ENCODE results near the gene TLE7.
A peak's percentile ranks its signal among the peaks of the same experiment; 100 is the strongest.

The TLE7 gene

DNA sequence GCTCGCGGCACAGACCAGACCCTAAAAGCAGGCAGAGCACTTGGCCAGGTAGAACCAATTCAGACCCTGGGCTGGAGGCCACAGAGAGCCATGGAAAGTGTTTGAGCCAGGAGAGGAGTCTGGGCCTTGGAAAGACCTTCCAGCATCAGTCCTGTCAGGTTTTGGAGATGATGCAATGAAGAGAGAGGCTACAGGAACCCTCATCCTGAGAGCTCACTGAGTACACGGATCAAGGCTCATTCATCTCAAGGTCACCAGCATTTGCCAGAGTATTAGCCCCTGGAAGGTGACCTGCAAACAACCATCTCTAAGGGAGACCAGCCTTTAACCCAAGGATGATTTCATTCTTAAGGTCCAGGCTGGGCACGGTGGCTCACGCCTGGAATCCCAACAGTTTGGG, 27.8 kb downstream of the TLE7 start:
- Histone ChIP-seq H2AFZ (ENCODE audit: low read depth, low read length) (no peak overlapping the region), H3K27ac (ENCODE audit: low read length) (no peak overlapping the region), H3K79me2 (ENCODE audit: insufficient read depth, low read length) (no peaks in the 10 kb centered on the region), H4K20me1 (ENCODE audit: insufficient read depth, low read length) (peaks cover 3% of the 10 kb centered on the region; the same call in 1 of the 2 replicates), H3K4me3 (ENCODE audit: low read depth in 1 of 2, low read length in 2 of 2) (no peak overlapping the region), H3K36me3 (ENCODE audit: insufficient read depth, low read length) (no peaks in the 10 kb centered on the region), H3K9ac (ENCODE audit: low read depth, low read length) (no peak overlapping the region), H3K27me3 (ENCODE audit: insufficient read depth, low read length, poor library complexity) (no peaks in the 10 kb centered on the region), H3K4me1 (ENCODE audit: insufficient read depth, low read length) (no peaks in the 10 kb centered on the region), H3K4me2 (ENCODE audit: insufficient read depth, low read length) (no peak overlapping the region), H3K9me3 (ENCODE audit: insufficient read depth, low read length, severe bottlenecking) (no peaks in the 10 kb centered on the region)
- ATAC-seq (ENCODE audit: insufficient read depth, low read depth) (no peak), DNase-seq (no peak)
- TF ChIP-seq CTCF (IDR thresholded peaks at IDR 0.05; ENCODE audit: borderline replicate concordance, extremely low read depth, low read length, poor library complexity, severe bottlenecking) = no peak
- no peak for TF ChIP-seq EZH2 (IDR thresholded peaks at IDR 0.05; ENCODE audit: borderline replicate concordance, low read depth, low read length, severe bottlenecking)

- peaks cover 3% of the 10 kb centered on the region; the same call in 1 of the 2 replicates for H4K20me1 ChIP-seq (ENCODE audit: insufficient read depth, low read length)
- no peaks in the 10 kb centered on the region for H3K79me2 ChIP-seq (ENCODE audit: insufficient read depth, low read length)
- H3K4me1 ChIP-seq (ENCODE audit: insufficient read depth, low read length) = no peaks in the 10 kb centered on the region
- H3K4me2 ChIP-seq (ENCODE audit: insufficient read depth, low read length) = no peak overlapping the region
- no peak overlapping the region for H3K4me3 ChIP-seq (ENCODE audit: low read depth in 1 of 2, low read length in 2 of 2)
- ATAC-seq (ENCODE audit: insufficient read depth, low read depth) (no peak), DNase-seq (no peak)
- no peak overlapping the region for H3K9ac ChIP-seq (ENCODE audit: low read depth, low read length)
- H3K27ac ChIP-seq (ENCODE audit: low read length) = no peak overlapping the region
- no peaks in the 10 kb centered on the region for H3K9me3 ChIP-seq (ENCODE audit: insufficient read depth, low read length, severe bottlenecking)
- no peak overlapping the region for H2AFZ ChIP-seq (ENCODE audit: low read depth, low read length)
- peaks cover 3% of the 10 kb centered on the region for H3K27me3 ChIP-seq (ENCODE audit: insufficient read depth, low read length, poor library complexity)
- TF ChIP-seq CTCF (IDR thresholded peaks at IDR 0.05; ENCODE audit: borderline replicate concordance, extremely low read depth, low read length, poor library complexity, severe bottlenecking) (no peak), EZH2 (IDR thresholded peaks at IDR 0.05; ENCODE audit: borderline replicate concordance, low read depth, low read length, severe bottlenecking) (no peak)
- no peaks in the 10 kb centered on the region for H3K36me3 ChIP-seq (ENCODE audit: insufficient read depth, low read length)
Measured at GRCh38 chr16:71413341-71413740, 28.5 kb downstream of the TLE7 start.

DNA sequence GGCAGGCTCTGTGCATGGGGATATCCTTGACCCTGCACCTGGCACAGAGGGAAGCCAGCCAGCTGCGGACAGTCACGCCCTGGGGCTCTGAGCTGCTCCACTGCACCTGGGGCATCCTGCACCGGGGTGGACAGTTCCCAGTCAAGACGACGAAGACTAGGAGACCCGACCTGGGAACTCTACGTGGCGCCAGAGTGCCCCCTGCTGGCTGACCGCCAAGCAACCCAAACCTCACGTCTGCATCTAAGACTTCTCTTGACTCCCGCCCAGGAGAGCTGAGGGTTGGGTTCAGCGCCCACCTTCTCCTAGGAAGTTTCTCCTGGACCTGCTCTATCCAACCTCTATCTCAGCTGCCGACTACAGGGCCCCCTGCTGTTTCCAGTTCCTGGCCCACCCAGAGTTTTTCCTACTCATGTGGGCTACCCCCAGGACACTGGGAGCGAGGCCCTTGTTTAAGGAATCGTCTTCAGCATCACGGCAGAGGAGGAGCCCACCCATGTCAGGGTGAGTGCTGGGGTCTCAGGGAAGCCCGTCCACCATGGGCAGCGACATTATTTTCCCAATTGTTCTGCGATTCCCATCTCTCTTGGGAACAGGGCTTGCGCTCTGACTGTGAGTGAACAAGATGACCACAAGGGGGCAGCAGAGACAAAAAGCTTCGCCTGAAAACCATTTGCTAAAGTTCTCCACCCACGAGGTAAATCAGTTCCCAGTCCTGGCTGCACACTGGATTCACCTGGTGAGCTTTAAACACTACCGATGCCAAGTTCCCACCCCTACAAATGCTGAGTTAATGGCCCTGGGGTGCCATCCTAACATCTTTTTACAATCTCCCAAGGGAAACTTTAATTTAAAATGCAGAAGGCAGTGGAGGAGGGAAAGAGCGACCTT, 29.3 kb downstream of the TLE7 start:
- Histone ChIP-seq H3K36me3 (ENCODE audit: insufficient read depth, low read length) (no peaks in the 10 kb centered on the region), H3K27ac (ENCODE audit: low read length) (no peak overlapping the region), H3K4me2 (ENCODE audit: insufficient read depth, low read length) (no peak overlapping the region), H3K27me3 (ENCODE audit: insufficient read depth, low read length, poor library complexity) (peaks cover 3% of the 10 kb centered on the region), H2AFZ (ENCODE audit: low read depth, low read length) (no peak overlapping the region; the same call in 1 of the 2 replicates), H3K9ac (ENCODE audit: low read depth, low read length) (no peak overlapping the region), H4K20me1 (ENCODE audit: insufficient read depth, low read length) (peaks cover 3% of the 10 kb centered on the region; the same call in 1 of the 2 replicates), H3K9me3 (ENCODE audit: insufficient read depth, low read length, severe bottlenecking) (no peaks in the 10 kb centered on the region), H3K79me2 (ENCODE audit: insufficient read depth, low read length) (no peaks in the 10 kb centered on the region), H3K4me3 (ENCODE audit: low read depth in 1 of 2, low read length in 2 of 2) (no peak overlapping the region), H3K4me1 (ENCODE audit: insufficient read depth, low read length) (no peaks in the 10 kb centered on the region)
- TF ChIP-seq EZH2 (IDR thresholded peaks at IDR 0.05; ENCODE audit: borderline replicate concordance, low read depth, low read length, severe bottlenecking) (no peak), CTCF (IDR thresholded peaks at IDR 0.05; ENCODE audit: borderline replicate concordance, extremely low read depth, low read length, poor library complexity, severe bottlenecking) (peak; percentile 86)
- DNase-seq (peak; percentile 67), ATAC-seq (ENCODE audit: insufficient read depth, low read depth) (peak; percentile 86)
